Fibroblast of upper back skin (primary cell): ENCODE measurements around the gene EXOC4.

Experiments
- DNase-seq: peaks from one replicate; pipeline ENCODE4 v3.0.0-alpha.2; 2013

EXOC4 gene

DNA sequence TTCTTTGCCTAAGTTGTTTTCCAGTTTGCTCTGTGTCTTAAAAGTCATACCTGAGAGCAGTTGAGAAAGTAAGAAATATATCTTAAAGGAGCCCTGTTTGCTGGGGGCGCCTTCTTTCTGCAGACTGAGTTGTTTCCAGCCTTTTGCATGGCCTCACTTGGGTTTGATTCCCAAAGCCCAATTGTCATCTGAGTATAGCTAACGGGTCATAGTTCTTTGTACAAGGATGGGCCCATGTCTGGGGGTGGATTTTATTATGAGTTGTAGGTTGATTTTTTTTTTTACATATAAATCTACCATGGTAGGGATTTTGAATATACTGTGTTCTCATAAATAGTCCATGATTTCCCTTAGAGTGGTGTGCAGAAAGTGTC, 555.6 kb downstream of the EXOC4 start:
- DNase-seq, result no peak

DNA sequence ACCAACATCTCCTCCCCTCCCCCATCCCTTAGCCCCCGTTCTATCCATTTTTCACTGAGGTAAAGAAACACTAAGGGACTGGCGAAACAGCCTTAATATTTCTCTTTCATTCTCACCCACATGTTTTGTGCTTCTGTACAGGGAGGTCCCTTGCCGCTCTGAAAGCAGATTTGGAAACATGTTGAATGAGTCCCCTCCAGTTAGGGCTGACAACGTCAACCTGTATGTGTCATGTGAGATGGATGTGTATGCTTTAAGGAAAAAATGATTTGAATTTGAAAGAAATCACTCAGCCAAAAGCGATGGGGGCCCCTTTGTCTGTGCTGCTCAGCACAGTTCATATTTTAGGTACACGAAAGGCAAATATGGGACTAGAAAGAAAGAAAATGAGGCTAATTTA, 560.0 kb downstream of the EXOC4 start:
- no peak for DNase-seq

DNA sequence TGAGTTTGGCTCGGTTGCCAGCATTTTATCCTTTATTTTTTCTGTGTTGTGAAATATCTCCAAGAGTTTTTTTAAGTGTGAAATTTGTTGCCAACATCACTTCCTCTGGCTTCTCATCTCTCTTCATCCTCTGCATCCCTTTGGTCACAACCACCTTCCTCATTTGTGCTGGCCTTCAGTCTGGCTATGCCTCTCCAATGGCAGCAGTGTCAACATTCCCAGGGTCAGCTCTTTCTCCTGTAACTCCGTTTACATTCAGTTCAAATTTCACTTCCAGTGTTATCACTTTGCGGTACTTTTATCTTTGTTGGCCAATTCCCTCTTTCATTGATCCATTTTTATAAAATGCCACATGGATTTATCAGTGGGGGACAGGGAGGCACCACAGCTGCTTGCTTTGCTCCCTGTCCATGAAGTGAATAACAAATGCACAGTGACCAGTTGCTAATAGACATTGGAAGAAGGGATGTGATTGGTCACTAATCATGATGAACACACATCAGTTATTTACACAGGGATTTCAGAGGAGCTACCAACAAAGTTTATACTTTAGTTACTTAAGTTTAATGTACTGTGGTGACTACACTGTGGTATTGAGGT, 562.8 kb downstream of the EXOC4 start:
- DNase-seq, result peak; percentile 24

DNA sequence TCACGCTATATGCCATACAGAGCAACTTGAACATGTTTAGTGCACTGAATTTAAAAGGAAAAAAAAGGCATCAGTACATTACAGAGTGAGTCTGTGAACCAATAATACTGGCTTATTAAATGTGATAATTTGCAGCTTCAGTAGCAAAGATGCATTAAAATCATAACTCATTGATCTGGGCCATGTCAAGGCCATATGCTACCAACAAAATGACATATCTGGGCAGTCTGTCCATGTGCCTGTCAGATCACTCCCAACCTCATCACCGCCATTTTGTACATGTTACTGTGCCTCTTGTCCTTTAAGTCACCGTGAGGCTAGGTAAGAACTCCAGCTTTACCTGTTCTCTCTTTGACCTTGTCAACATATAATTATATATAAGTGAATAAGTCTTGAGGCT, 566.8 kb downstream of the EXOC4 start:
- DNase-seq, result no peak

DNA sequence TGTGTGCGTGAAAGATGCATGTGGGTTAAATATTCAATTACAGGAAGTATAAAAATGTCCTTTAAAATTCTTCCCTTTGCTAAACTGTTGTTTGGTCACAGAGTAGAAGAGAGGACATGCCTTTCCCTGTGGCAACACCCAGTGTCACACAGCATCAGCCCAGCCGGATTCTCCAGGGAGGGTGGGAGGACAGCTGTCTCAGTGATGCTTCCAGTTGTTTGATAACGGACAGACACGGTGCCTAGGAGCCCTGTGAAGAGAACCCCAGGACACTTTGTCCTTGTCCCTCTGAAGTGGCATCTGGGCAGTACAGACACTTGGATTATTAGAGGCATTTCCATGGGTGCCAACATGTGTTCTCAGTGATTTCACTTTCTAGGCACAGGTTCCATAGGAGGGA, 567.7 kb downstream of the EXOC4 start:
- DNase-seq, result no peak

DNA sequence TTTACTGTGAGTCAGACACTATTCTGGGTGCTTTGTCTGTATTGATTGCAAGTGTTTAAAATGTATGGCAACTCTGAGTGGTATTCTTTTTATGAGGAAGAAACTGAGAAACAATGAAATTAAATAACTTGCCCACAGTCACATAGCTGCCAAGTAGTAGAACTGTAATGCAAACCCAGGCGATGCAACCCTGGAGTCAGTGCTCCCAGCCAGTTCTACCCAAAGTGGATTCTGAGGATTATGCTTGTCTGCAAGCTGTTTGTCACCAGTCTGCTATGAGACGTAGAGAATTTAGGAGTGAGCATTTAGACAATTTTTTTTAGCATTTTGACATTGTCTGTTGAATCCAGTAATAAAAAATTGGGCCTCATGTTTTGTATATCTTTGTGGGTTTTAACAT, 568.3 kb downstream of the EXOC4 start:
- DNase-seq, result no peak

DNA sequence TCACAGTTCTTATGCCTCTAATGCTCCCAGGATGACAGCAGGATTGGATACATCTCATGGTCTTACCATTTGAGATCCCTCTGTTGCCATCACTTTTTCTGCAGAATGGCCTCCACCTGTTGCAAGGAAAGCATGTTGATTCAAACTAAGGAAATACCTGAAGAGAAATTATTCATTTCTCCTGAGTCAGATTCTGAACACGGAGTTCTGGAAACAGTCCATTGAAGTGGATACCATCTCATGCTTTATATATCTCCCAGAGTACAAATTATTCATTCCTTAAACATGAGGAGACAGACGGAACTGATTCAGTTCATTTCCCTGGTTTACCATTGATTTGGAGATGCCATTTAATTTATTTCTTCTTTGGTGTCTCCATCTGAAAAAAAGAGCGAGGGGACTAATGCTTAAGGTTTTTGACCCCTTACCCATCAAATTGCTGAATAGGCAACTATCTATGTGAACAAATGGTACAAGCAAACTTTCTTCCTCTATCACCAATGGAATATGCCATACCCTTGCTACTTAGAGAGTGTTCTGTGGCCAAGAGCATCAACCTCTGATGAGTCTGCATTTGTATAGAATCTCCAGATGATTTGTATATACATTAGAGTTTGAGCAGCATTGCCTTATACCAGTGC, 569.2 kb downstream of the EXOC4 start:
- peak; percentile 21 for DNase-seq

DNA sequence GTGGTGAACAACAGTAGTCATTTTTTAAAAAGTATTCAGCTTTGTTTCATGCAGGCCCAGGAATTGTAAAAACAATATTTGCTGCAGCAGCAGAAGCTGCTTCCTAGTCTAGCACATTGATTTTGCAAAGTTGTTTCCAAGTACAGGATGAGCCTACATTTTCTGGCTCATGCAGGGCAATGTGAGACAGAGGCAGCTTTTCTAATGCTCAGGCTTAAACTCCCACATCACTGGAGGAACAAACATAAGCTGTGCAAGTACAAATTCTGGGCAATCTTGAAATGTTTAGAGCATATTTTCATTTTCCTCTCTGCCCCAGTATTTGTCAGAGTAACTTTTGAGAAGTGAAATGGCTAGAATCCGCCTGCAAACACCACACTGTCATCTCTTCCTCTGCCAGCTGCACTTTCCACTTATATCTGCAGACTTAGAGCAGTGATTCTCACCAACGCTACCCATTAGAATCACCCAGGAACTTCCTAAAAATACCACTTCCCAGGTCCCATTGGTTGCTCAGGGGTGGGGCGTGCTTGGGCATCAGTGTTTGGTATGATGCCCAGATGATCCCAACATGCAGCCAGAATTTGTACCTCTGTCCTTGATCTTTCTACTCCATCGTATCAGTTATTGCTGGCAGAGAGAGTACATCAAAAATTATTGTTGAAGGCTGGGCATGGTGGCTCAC, 570.1 kb downstream of the EXOC4 start:
- no peak for DNase-seq

DNA sequence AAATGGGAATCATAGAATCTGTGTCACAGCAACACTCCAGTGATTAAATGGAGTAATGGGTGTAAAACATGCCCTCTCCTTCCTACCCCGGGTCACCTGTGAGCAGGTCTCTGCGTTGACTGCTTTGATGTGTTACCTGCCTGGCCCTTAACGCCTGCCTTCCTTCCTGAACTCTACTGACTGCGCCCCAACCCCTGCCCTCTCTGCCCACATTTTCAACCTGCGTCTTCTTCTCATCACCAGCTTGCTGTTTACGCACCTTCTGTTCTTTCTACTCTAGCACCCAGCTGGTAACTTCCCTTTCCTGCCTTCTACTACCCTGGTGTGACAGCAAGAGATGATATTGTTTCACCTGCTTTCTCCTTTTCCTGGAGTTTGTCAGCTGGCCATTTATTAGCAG, 571.3 kb downstream of the EXOC4 start:
- no peak for DNase-seq

DNA sequence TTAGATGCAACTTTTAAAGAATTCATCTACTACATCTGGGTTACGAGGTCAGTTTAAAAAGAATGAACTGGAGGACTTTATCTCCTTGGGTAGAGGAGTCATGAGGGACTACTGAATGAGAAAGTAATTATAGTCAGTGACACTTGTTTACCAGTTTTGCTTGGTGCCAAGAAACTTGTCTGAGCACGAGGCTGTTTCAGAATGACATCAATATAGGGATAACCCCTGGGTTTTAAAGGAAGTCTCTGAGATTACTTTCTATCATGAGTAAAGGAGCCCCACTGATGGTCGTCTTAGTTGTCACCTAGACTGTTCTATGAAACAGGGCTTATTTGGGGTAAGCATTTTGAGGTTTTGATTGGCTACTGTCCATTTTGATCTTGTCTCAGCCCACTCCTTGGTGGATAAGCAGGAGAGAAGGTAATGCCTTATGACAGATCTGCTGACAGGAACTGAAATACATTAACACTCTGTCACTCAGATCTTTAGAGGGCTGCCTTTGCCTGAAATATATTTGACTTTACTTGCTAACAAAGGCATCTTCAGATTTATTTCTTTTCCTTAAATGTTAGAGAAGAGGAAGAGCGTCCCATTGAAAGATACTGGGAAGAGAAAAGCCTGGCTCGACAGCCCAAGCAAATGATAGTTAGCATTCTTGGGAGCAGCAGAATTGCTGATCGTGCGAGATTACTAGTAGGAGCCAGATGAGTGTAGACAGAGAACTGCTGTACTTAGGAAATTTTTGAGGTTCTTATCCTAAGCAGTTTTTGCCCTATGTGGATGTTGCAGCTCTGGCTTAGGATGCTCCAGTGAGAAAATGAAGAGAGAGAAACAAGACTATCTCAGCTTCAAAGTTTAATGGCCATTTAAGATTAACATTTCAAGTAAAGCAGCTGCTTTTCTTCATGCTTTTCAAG, 575.1 kb downstream of the EXOC4 start:
- DNase-seq, result no peak

DNA sequence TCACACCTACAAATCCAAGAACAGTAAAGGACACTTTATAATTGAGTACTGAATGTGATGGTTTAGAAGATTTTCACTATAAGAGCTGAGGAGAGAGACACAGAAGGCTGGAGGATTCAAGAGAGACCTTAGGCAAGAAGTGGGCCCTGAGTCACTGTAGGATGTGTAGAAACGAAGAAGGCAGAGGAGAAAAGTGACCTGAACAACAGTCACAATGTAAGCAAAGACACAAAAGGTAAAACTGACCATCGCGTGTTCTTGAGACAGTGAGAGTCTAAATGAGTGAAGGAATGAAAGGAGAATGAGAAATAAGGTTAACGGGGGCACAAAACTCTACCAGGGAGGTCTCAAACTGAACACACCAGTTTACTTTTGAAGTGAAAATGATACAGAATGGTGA, 576.0 kb downstream of the EXOC4 start:
- no peak for DNase-seq

DNA sequence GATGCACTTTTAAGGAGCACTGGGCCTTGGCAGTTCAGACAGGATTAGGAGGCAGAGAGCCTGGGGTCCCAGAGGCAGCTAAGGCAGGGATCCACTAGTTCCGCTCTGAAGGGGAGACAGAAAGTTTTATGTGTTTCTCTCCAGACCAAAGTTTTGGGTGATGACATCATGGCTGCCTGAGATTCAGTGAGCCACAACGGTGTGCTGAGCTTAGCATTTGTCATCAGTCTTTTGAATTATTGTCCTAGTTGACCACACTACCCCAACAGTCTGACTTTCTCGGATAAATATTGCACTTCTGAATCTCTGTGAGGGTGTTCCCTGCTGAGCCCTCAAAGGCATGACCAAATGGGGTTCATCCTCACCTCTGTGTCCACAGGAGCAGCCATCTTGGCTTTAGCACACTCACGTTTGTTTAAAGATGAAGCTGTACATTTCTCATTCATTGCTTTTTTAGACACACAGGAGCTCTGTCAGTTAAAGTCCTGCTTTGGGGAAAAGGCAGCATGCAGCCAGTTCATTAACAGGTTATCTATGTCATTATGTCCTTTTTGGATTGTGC, 576.5 kb downstream of the EXOC4 start:
- peak; percentile 88 for DNase-seq

DNA sequence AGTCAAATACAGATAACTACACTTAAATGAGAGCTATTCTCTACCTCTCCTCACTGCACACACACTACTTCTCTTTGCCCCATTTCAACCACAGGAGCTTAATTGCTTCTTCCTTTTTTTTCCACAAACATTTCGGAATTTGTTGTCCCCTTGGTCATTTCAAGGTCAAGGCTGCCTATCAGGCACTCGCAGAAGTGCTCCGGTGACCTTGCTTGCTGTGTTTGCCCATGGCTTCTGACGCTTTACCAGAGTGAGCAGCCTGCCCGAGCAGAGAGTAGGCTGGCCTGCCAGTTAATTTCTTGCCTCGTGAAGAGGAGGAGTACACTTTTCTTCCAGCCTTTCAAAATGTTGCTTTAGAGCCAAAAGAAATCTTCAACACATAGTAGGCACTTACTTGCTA, 577.2 kb downstream of the EXOC4 start:
- DNase-seq, result no peak

DNA sequence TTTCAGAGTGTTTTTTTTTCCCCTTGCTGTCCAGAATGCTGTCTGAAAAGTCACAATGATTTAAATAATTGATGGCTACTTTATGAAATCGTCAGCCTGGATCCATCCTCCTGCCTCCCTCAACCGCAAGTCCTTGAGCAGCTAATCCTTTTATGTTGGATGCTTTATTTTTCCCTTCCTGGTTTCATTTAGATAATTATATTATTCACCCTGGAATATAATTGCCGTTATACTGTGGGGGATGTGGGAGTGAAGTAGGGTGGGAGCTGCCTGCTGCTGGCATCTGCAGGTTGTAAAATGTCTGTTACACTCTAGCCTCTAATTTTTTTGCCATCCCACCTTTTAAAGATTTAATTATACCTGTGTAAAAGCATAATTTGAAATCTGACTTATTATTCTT, 583.8 kb downstream of the EXOC4 start:
- DNase-seq, result no peak

DNA sequence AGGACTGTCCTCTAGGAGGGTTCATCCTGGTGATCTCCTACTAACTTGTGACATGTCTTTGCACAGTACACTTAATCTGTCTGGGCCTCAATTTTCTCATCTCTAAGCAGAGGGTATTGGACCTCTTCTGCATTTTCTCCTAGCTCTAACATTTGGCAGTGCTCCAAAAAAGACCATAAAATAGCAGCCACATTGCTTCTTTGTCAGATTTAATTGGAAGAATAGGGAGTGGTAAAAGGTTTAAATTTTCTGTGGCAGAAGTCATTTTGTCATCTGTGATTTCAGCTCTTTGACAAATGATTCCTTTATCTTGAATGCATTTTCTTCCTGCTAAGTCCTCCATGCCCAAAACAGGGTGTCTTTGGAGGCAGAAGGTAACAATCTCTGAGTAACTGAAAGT, 584.3 kb downstream of the EXOC4 start:
- no peak for DNase-seq

DNA sequence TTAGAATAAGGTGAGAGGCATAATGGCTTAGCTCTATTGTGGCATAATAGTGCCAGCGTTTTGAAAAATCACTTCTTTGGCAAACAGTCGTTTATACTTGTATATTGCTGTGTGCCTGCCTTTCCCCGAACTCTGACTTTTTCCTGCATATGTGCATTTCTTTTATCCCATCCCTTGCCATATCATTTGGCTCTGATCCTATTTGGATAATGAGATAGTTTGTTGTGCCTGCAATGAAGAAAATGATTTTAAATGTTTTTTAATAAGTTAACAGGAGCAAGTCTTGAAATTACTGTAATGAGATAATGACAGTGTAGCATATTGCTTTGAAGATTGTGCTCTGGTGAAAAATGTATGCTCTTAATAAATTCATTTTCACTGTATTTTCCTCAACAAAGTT, 586.2 kb downstream of the EXOC4 start:
- DNase-seq, result no peak

DNA sequence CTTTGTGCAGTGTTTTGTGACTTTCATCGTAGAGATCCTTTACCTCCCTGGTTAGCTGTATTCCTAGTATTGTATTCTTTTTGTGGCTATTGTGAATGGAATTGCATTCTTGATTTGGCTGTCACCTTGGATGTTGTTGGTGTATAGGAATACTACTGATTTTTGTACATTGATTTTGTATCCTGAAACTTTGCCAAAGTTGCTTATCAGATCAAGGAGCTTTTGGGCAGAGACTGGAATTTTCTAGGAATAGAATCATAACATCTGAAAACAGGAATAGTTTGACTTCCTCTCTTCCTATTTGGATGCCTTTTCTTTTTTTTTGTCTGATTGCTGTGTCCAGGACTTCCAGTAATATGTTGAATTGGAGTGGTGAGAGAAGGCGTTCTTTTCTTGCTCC, 590.5 kb downstream of the EXOC4 start:
- no peak for DNase-seq

DNA sequence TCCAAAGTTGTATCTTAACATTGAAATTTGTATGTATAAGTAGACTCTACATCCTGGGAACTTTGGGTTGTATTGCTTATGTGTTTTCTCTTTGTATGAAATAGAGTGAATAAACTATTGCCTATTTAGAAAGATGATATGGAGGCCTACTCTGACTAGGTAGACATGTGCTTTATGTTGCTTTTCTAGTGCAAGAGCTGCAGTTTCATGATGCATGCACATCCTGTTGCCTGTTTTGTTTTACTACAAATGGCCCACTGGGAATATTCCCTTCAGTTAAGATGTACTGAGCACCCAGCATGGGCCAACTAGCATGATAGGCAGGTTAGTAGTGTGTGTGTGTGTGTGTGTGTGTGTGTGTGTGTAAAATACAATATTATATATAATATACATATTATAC, 592.1 kb downstream of the EXOC4 start:
- DNase-seq, result no peak

DNA sequence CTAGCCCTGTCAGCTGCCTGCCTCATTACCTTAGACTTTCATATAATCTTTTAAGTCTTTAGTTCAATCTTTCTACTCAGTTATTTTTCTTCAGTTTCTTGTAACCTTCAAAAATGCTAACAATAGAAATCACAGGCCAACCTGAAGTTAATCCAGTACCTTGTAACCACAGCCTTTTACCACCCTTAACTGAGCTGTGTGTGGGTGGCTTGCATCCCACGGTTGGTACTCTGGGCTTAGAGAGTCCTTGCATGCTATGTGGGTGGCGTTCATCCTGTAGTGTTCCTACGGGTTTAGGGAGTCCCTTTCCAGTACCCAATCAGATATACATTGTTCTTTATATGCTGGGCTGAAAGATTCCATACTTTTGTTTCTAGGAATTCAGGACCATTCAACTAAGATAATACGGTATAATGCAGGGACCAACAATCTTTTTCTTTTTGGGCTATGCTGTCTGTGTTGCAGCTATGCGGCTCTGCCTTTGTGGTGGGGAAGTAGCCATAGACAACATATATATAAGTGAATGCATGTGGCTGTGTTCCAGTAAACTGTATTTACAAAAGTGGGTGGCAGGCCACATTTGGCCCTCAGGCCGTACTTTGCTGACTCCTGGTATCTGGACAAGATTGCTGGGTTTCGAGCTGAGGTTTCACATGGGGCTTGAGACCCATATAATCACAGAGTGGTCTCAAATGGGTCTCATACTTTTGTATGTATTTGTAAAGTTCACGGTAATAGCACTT, 593.5 kb downstream of the EXOC4 start:
- no peak for DNase-seq

DNA sequence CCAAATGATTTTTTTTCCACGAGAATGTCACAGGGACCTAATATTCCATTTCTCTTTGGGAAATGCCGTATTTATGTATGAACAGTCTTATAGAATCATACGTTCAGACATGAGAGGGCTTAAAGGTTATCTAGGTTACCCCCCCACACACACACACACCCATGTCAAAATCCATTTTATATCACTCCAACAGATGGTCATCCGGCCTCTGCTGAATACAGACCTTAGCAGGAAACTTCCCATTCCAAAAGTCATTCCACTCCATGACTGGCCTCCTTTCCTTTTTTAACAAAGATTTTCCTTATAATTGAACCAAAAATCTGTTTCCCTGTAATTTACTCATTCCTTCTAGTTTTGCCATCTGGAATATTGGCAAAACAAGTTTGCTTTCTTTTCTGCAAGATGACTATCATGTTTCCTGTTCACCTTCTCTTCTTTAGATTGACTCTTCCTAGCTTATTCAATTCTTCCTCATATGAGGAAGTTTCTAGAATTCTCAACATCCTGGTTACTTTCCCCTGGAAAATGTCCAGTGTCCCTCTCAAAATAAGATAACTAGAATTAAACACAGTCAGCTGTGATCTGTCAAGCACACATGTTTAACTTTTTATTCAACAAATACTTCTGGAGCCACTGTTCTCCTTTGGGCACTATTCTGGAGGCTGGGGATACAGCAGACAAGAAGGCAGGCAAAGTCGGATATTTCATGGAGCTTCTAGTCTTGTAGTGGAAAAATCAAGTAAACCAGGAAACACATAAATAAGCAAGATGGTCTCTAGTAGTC, 597.8 kb downstream of the EXOC4 start:
- no peak for DNase-seq

DNA sequence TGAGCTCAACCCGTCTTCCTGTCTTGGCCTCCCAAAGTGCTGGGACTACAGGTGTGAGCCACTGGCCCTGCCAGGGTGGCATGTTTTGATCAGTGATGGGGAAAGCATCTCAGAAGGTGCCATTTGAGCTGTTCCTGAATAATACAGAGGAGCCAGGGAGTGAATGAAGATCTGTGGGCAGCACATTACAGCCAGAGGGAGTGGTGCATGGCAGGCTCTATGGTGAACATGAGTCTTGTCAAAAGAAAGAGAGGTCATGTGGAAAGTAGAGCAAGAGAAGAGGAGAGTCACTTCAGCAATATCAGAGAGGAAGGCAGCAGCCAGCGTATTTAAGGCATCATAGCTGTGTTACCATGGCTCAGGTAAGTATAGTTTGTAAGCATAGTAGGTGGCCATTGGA, 598.5 kb downstream of the EXOC4 start:
- DNase-seq, result no peak
